GM21619 (cell line): ENCODE results near the gene ALPL.

ENCODE experiments used
- ATAC-seq: cut with Tn5 transposase; IDR thresholded peaks from one replicate; pipeline ENCODE4 v1.9.1; 2021; ENCODE audit not compliant: unreplicated experiment

ALPL gene

DNA sequence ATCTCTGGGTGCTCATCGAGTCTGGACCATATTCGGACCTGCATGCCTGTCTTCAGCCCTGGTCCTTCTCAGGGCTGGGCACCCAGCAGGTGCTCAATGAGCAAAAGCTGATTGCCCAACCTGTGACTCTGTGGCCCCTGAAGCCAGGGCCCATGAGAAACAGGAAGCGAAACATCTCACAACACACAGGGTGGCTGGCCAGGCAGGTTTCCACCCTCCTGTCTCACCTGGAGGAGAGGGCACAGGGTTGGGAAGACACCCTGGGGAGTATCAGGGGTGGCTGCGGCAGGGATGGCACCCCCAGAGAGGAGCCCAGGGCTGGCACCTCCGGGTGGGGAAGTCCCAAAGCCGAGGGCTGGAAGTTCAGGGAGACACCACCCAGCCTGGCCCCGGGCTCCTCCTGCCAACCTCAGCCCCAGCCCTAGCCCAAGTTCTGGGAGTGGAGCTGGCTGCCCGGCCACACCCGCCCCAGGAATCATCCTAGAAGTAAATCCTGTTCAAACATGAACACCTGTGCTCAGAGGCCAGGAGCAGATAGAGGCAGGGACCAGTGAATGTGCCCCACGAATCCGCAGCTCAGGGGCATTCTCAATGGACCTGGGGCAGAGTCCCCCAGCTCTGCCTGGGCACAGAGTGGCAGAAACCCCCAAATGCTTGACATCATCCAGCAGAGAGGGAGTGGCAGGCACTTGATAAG lies 105.3 kb downstream of the ALPL start:
- ATAC-seq, result no peak

DNA sequence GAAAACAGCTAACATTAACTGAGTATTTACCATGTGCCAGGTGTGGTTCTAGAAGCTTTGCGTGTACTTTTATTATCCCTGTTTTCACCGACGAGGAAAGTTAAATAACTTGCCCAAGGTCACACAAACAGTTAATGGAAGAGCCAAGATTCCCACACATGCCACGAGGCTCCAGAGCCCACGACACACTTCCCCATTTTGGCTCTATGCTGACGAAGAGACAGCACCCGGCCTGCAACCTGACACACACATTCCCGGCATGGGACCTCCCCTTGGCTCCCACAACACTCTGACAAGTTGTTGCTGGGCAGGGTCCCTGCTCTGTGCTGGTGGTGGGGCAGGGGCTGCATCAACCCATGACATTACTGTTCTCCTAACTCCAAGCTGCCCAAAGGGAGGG lies 107.1 kb downstream of the ALPL start:
- ATAC-seq, result no peak

- ATAC-seq, result no peak
These were observed 108.0 kb downstream of the ALPL start for GRCh38 chr1:21617126-21617738.

GRCh38 chr1:21618059-21618458 lies 108.8 kb downstream of the ALPL start:
- ATAC-seq, result no peak

GRCh38 chr1:21618561-21619374 lies 109.5 kb downstream of the ALPL start:
- ATAC-seq, result no peak

- ATAC-seq, result no peak
These were observed 110.2 kb downstream of the ALPL start for GRCh38 chr1:21619375-21619947.

- ATAC-seq, result no peak
These were observed 110.8 kb downstream of the ALPL start for GRCh38 chr1:21620011-21620410.

GRCh38 chr1:21620496-21620895 lies 111.3 kb downstream of the ALPL start:
- no peak for ATAC-seq

DNA sequence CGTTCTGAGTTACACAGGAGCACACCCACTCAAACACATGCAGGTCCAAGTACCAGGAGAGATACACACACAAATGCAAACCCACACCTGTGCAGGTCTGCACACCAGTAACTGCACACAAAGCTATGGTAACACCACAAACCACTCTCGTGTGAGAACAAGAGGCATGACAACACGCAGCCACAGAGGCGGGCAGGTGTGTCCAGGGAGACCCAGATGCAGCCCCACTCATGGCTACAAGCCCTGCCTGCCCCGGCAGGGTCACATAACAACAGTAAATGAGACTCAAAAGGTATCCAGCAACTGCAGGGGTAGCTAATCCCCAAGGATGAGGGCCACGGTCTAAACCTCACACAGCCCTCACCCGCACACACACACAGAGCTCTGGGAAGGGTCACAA lies 111.8 kb downstream of the ALPL start:
- ATAC-seq, result no peak

GRCh38 chr1:21621761-21622436 lies 112.7 kb downstream of the ALPL start:
- no peak for ATAC-seq

DNA sequence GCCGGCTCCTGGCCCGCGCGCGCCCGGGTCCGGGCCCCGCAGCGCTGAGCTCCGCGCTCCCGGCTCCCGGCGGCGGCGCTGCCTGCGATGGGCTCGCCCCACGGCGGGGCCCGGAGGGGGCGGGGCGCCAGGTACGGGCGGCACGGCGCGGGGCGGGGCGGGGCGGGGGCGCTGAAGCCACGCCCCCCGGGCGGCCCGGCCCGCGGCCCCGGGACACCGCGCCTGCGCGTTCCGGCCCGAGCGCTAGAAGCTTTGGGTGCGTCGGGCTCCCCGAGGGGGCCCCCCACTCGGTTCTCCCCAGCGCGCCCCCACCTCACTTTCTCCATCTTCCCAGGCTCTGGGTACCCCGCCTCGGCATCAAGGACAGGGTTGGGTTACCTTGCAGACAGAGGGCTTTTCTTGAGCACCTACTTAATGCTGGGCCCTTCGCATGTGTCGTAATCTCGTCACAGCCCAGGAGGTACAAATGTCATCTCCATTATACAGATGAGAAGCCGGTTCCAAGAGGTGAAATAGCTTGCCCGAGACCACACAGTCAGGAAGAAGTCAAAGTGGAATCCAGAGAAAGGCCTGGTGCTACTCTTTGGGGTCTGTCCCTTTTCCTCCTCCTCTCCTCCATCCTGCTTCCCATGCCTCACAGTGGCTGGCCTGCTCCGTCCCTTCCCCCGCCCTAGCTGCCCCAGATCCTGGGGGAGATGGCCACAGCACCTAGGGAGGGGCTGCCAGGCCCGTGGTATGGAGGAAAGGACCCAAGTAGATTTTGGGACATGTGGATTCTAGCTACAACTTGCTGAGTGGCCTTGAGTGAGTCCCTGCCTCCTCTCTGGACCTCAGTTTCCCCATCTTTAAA lies 113.5 kb downstream of the ALPL start:
- no peak for ATAC-seq

- no peak for ATAC-seq
These were observed 114.3 kb downstream of the ALPL start for GRCh38 chr1:21623410-21623961.

- no peak for ATAC-seq
These were observed 115.6 kb downstream of the ALPL start for GRCh38 chr1:21624571-21625389.

- ATAC-seq, result no peak
These were observed 116.4 kb downstream of the ALPL start for GRCh38 chr1:21625390-21626190.

- no peak for ATAC-seq
These were observed 117.7 kb downstream of the ALPL start for GRCh38 chr1:21626921-21627339.
